Sigmoid colon (tissue), 4 donors: ENCODE data around the gene MRPL23.

Experiments used
- CTCF ChIP-seq, 4 experiments: fragments of 450-650 bp in 3 of 4; fragments of 200-600 bp in 1 of 4; IDR thresholded peaks; one replicate each; pipeline ENCODE4 v1.5.1; 2016 to 2019; ENCODE audit warnings: antibody characterized with exemption in 4 of 4, mild to moderate bottlenecking in 3 of 4, moderate library complexity in 2 of 4
- EP300 ChIP-seq, 4 donors: sonication (generic); formaldehyde crosslinking; IDR thresholded peaks; one replicate each; pipeline ENCODE4 v1.6.1; 2017; ENCODE audit warnings: antibody characterized with exemption in 4 of 4
- POLR2A ChIP-seq, 2 donors: fragments of 450-650 bp; IDR thresholded peaks; one replicate each; pipeline ENCODE4 v1.6.1; 2016; ENCODE audit warnings: antibody characterized with exemption in 2 of 2, mild to moderate bottlenecking in 2 of 2, moderate library complexity in 2 of 2

DNA sequence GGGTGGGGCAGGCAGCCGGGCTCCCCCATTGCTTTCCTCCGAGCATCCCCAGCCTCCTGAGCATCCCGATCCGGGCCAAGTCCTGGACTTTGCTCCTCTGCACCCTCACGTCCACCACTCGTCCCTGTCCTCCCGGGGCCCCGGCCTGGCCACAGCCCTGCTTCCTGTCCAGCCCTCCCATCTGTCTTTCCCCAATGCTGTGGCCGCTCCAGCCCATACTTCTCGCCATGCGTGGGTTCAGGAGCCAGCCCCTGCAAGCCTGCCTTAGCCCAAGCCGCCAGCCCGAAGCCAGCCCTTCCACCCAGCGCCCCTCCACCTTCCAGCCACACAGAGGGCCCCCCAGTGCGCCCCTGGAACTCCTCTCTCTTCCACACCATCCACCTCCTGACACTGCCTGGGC lies 23.8 kb downstream of the MRPL23 start:
- TF ChIP-seq CTCF (IDR thresholded peaks at IDR 0.05) (no peak), EP300 (IDR thresholded peaks at IDR 0.05) (no peak), POLR2A (IDR thresholded peaks at IDR 0.05) (no peak)
